Activated CD4-positive, alpha-beta memory T cell treated with anti-CD3 and anti-CD28 coated beads, Interleukin-2, amount 10 ng/mL, durations not matched to agents 7 days and 5 days (primary cell): Measurements from ENCODE around the gene IL4. TPM values are rescaled to one million over a fixed set of nuclear protein-coding genes. Genes with fewer than 3 reads are reported as not detected.
"Not testable (repeated sequence)": the region's sequence is repeated elsewhere in the genome, so short reads cannot be mapped to it uniquely, and the experiment has no call there.

Experiments
- CTCF ChIA-PET: fragments of 350-600 bp; sonication (Branson Sonifier 250); formaldehyde crosslinking; loops from one replicate; lab custom pipeline; 2021; ENCODE audit warnings: antibody characterized with exemption, inconsistent platforms; lab: Charles Lee
- POLR2A ChIA-PET: fragments of 350-600 bp; sonication (Branson Sonifier 250); formaldehyde crosslinking; loops from one replicate; lab custom pipeline; 2021; ENCODE audit warnings: antibody characterized with exemption; lab: Charles Lee
- DNase-seq: peaks from one replicate; pipeline ENCODE4 v3.0.0-alpha.2; 2020
- H3K27ac Mint-ChIP-seq: one replicate; pipeline ENCODE4 v1.8.0; 2021; ENCODE audit warnings: mild to moderate bottlenecking, mixed read lengths
- H3K27me3 Mint-ChIP-seq: one replicate; pipeline ENCODE4 v1.8.0; 2021; ENCODE audit warnings: mixed read lengths
- H3K36me3 Mint-ChIP-seq: one replicate; pipeline ENCODE4 v1.8.0; 2021; ENCODE audit warnings: low read depth, mixed read lengths
- H3K4me1 Mint-ChIP-seq: one replicate; pipeline ENCODE4 v1.8.0; 2021; ENCODE audit warnings: mixed read lengths
- H3K4me3 Mint-ChIP-seq: one replicate; pipeline ENCODE4 v1.8.0; 2021; ENCODE audit warnings: mild to moderate bottlenecking, mixed read lengths
- H3K9me3 Mint-ChIP-seq: one replicate; pipeline ENCODE4 v1.8.0; 2021; ENCODE audit warnings: mixed read lengths
- total RNA-seq, 2 experiments: library from RNA; stranded (reverse); gene quantifications; one replicate each; pipeline ENCODE4 v1.2.3, GENCODE V29; 2021

Gene IL4
- total RNA-seq, result 10 to 100 TPM in 1 of 2 experiments, 1 to 10 TPM in 1; 7.4 to 12.6 TPM

- Mint-ChIP-seq H3K36me3 (no peaks in the 10 kb centered on the region), H3K27ac (peak within 1 kb of the TSS; percentile 87), H3K4me1 (peaks cover 41% of the 10 kb centered on the region), H3K9me3 (no peaks in the 10 kb centered on the region), H3K4me3 (peak within 1 kb of the TSS; percentile 68), H3K27me3 (no peaks in the 10 kb centered on the region)
- ChIA-PET POLR2A (interaction anchor here (0.7 to 3.6 kb wide), 17 partner anchors 10 to 263 kb away, joined by 3 to 25 read pairs (median 6); partner anchors contain the start of genes CCNI2, IL13, IRF1 and RAD50), CTCF (interaction anchor here (1.0 to 1.5 kb wide), 5 partner anchors 63 to 288 kb away, joined by 3 to 5 read pairs (median 3); partner anchors contain the start of genes KIF3A and RAD50)
- DNase-seq, result no peak
Measured at GRCh38 chr5:132673939-132674630, at the start of gene IL4. Gene IL4, plus strand, starts transcription at chr5:132673989. Its CDS starts 62 bp downstream, at chr5:132674051.

DNA sequence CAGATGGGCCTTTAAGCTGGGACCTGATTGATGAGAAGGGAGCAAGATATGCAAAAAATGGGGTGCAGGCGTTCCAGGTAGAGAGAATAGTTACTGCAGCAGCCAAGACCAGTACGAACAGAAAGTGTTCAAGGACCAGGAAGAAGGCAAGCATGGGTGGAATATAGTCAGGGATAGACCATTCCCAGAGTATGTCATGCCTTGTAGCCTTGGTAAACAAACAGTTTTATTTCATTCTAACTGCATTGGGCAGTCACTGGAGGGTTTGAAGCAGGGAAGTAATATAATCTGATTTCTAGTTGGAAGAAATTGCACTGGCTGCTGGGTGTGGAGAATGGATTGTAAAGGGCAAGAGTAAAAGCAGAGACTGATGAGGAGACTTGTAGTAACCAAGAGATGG is 46.3 kb upstream of the IL4 start:
- peaks cover 63% of the 10 kb centered on the region for H3K36me3 Mint-ChIP-seq
- H3K27ac Mint-ChIP-seq, result peak overlapping the region; percentile 2
- peaks cover 45% of the 10 kb centered on the region for H3K4me1 Mint-ChIP-seq
- H3K9me3 Mint-ChIP-seq, result no peaks in the 10 kb centered on the region
- H3K4me3 Mint-ChIP-seq, result no peak overlapping the region
- ChIA-PET CTCF (no interaction called here), POLR2A (no interaction called here)
- no peaks in the 10 kb centered on the region for H3K27me3 Mint-ChIP-seq
- DNase-seq, result no peak

DNA sequence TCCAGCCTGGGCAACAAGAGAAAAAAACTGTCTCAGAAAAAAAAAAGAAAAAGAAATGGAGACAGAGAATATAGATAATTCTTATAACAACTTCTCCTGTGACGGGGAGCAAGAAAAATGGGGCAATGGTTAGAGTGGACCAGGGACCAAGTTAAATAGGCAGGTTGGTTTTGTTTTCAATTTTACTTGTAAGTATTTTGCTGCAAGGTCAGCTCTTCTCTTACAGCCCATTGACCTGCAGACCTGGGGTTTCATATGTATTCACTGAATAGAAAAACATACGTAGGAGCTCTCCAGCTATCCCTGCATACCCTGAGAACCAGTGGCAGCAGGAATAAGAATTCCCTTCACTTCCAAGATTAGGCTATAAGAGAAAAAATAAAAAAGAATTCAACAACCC is 45.0 kb upstream of the IL4 start:
- DNase-seq, result no peak
- H3K36me3 Mint-ChIP-seq, result peaks cover 52% of the 10 kb centered on the region
- H3K27me3 Mint-ChIP-seq, result no peaks in the 10 kb centered on the region
- ChIA-PET POLR2A (interaction anchor here (1.0 to 2.9 kb wide), 5 partner anchors 11 to 119 kb away, joined by 3 to 14 read pairs (median 6); partner anchors contain the start of genes CCNI2 and IL4), CTCF (no interaction called here)
- H3K27ac Mint-ChIP-seq, result peak overlapping the region; percentile 83
- peaks cover 40% of the 10 kb centered on the region for H3K4me1 Mint-ChIP-seq
- no peaks in the 10 kb centered on the region for H3K9me3 Mint-ChIP-seq
- peak overlapping the region; percentile 25 for H3K4me3 Mint-ChIP-seq

- peak overlapping the region; percentile 25 for H3K4me3 Mint-ChIP-seq
- peaks cover 53% of the 10 kb centered on the region for H3K36me3 Mint-ChIP-seq
- peak overlapping the region; percentile 83 for H3K27ac Mint-ChIP-seq
- ChIA-PET POLR2A (interaction anchor here (1.0 to 2.9 kb wide), 6 partner anchors 11 to 152 kb away, joined by 3 to 14 read pairs (median 5); partner anchors contain the start of genes CCNI2 and IL4), CTCF (interaction anchor here (0.7 to 1.7 kb wide), 4 partner anchors 12 to 134 kb away, joined by 3 to 5 read pairs (median 4); no protein-coding TSS in a partner anchor)
- peaks cover 42% of the 10 kb centered on the region for H3K4me1 Mint-ChIP-seq
- no peaks in the 10 kb centered on the region for H3K27me3 Mint-ChIP-seq
- H3K9me3 Mint-ChIP-seq, result no peaks in the 10 kb centered on the region
- DNase-seq, result no peak
Measured at GRCh38 chr5:132629230-132629944, 44.4 kb upstream of the IL4 start.

- H3K27me3 Mint-ChIP-seq, H3K27ac Mint-ChIP-seq, DNase-seq, H3K4me3 Mint-ChIP-seq, CTCF ChIA-PET, H3K9me3 Mint-ChIP-seq: not testable (repeated sequence)
- Mint-ChIP-seq H3K4me1 (peaks cover 64% of the 10 kb centered on the region), H3K36me3 (peaks cover 65% of the 10 kb centered on the region)
- POLR2A ChIA-PET, result interaction anchor here (1.2 to 2.1 kb wide), 2 partner anchors 8 to 24 kb away, joined by 3 to 5 read pairs; partner anchors contain the start of gene IL13
Measured at GRCh38 chr5:132633587-132633986, 40.2 kb upstream of the IL4 start.

DNA sequence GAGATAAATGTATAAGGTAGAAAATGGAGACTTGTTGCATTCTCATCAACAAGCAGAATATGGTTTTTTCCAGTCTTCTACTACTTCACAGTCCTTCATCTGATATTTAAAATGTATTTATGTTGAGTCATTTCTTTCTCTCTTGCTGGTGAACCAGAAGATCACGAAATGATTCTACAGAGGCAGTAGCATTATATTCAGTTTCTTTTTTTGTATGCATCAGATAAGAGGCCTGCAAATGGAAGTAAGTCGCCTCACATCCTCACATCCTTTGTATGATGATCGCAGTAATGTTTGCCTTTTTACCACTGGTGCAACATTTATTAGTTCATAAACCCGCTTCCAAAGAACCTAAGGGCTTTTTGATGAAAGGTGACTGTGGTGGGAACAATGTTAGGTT is 37.9 kb upstream of the IL4 start:
- ChIA-PET CTCF (no interaction called here), POLR2A (interaction anchor here (1.1 kb wide), 1 partner anchor 54 kb away, joined by 3 read pairs; no protein-coding TSS in a partner anchor)
- no peaks in the 10 kb centered on the region for H3K27me3 Mint-ChIP-seq
- peak overlapping the region; percentile 88 for H3K27ac Mint-ChIP-seq
- peaks cover 65% of the 10 kb centered on the region for H3K4me1 Mint-ChIP-seq
- no peak overlapping the region for H3K4me3 Mint-ChIP-seq
- no peaks in the 10 kb centered on the region for H3K9me3 Mint-ChIP-seq
- peaks cover 68% of the 10 kb centered on the region for H3K36me3 Mint-ChIP-seq
- no peak for DNase-seq

DNA sequence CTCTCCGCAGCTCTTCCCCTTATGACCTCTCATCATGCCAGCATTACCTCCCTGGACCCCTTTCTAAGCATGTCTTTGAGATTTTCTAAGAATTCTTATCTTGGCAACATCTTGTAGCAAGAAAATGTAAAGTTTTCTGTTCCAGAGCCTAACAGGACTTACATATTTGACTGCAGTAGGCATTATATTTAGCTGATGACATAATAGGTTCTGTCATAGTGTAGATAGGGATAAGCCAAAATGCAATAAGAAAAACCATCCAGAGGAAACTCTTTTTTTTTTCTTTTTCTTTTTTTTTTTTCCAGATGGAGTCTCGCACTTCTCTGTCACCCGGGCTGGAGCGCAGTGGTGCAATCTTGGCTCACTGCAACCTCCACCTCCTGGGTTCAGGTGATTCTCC is 36.5 kb upstream of the IL4 start:
- no peaks in the 10 kb centered on the region for H3K9me3 Mint-ChIP-seq
- CTCF ChIA-PET, result no interaction called here
- POLR2A ChIA-PET, result interaction anchor here (1.0 kb wide), 1 partner anchor 80 kb away, joined by 4 read pairs; the partner anchor contains the start of gene RAD50
- peaks cover 73% of the 10 kb centered on the region for H3K4me1 Mint-ChIP-seq
- H3K27ac Mint-ChIP-seq, result peak overlapping the region; percentile 53
- no peak overlapping the region for H3K4me3 Mint-ChIP-seq
- no peaks in the 10 kb centered on the region for H3K27me3 Mint-ChIP-seq
- H3K36me3 Mint-ChIP-seq, result peaks cover 70% of the 10 kb centered on the region
- DNase-seq, result no peak

DNA sequence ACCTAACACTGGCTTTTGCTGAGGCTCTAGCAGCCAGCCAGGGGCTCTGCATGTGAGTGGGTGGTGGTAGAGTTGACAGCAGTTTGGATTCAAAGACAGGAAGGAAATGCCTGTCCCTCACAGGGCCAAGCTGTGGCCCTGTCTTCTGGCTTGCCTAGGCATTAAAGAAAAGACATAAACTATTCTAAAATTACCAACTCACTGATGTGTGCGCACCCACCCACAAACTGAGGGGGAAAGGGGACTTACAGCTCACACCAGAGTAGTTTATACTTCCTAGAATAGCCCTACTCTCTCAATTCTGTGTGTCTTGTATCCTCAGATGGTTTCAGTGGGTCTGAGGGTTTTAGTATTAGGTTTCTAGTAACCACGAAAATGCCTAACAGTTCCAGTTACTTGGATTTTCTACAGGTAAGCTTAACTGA is 34.1 kb upstream of the IL4 start:
- CTCF ChIA-PET, result interaction anchor here (0.6 to 1.8 kb wide), 2 partner anchors 86 to 181 kb away, joined by 3 to 5 read pairs; no protein-coding TSS in a partner anchor

GRCh38 chr5:132640613-132641012 is 33.2 kb upstream of the IL4 start:
- H3K4me3 Mint-ChIP-seq, result no peak overlapping the region

More for the DNA sequence above, 34.1 kb upstream of the IL4 start:
- POLR2A ChIA-PET, result interaction anchor here (1.0 to 2.3 kb wide), 5 partner anchors 11 to 82 kb away, joined by 3 to 12 read pairs (median 5); partner anchors contain the start of genes IL13, IL4 and RAD50
- no peak overlapping the region for H3K4me3 Mint-ChIP-seq
- H3K9me3 Mint-ChIP-seq, result no peaks in the 10 kb centered on the region
- peaks cover 82% of the 10 kb centered on the region for H3K36me3 Mint-ChIP-seq
- no peaks in the 10 kb centered on the region for H3K27me3 Mint-ChIP-seq
- H3K27ac Mint-ChIP-seq, result peak overlapping the region; percentile 82
- peaks cover 81% of the 10 kb centered on the region for H3K4me1 Mint-ChIP-seq
- DNase-seq, result peak; percentile 43

GRCh38 chr5:132641241-132641723 is 32.5 kb upstream of the IL4 start:
- Mint-ChIP-seq H3K27me3 (no peaks in the 10 kb centered on the region), H3K4me3 (no peak overlapping the region), H3K9me3 (no peaks in the 10 kb centered on the region), H3K27ac (peak overlapping the region; percentile 82), H3K4me1 (peaks cover 66% of the 10 kb centered on the region), H3K36me3 (peaks cover 82% of the 10 kb centered on the region)
- ChIA-PET POLR2A (interaction anchor here (0.8 to 2.0 kb wide), 10 partner anchors 8 to 230 kb away, joined by 3 to 14 read pairs (median 3); partner anchors contain the start of gene IL13), CTCF (interaction anchor here (0.5 to 1.8 kb wide), 3 partner anchors 12 to 179 kb away, joined by 4 to 5 read pairs (median 4); no protein-coding TSS in a partner anchor)
- no peak for DNase-seq

More at GRCh38 chr5:132640613-132641012, 33.2 kb upstream of the IL4 start:
- Mint-ChIP-seq H3K27me3 (no peaks in the 10 kb centered on the region), H3K4me1 (peaks cover 73% of the 10 kb centered on the region), H3K27ac (peak overlapping the region; percentile 82), H3K36me3 (peaks cover 82% of the 10 kb centered on the region), H3K9me3 (no peaks in the 10 kb centered on the region)
- no peak for DNase-seq
- ChIA-PET POLR2A (interaction anchor here (0.8 to 2.2 kb wide), 9 partner anchors 8 to 229 kb away, joined by 3 to 14 read pairs (median 3); partner anchors contain the start of gene IL13), CTCF (interaction anchor here (0.5 to 1.8 kb wide), 3 partner anchors 11 to 180 kb away, joined by 4 to 5 read pairs (median 4); no protein-coding TSS in a partner anchor)

DNA sequence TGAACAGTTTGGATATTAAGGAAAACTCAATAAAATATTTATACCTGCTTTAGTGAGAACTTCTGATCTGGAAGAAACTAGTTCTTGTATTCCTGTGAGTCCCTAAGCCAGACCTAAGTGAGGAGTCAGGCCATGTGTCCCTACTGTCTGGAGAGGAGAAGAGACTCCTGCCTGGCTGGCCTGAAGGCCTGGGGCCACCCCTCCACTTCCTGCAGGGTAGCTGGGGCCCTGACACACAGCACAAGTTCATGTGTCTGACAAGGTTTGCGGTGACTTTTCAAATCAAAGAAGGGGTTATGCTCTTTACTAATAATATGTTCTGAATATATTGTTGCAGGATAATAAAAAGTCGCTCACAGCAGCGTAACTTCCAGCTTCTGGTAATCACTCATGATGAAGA is 31.9 kb upstream of the IL4 start:
- no peaks in the 10 kb centered on the region for H3K9me3 Mint-ChIP-seq
- H3K4me3 Mint-ChIP-seq, result no peak overlapping the region
- H3K27me3 Mint-ChIP-seq, result no peaks in the 10 kb centered on the region
- no peak for DNase-seq
- CTCF ChIA-PET, result no interaction called here
- POLR2A ChIA-PET, result interaction anchor here (1.1 to 2.0 kb wide), 7 partner anchors 7 to 115 kb away, joined by 3 to 14 read pairs (median 3); partner anchors contain the start of gene IL13
- peaks cover 84% of the 10 kb centered on the region for H3K36me3 Mint-ChIP-seq
- H3K4me1 Mint-ChIP-seq, result peaks cover 61% of the 10 kb centered on the region
- peak overlapping the region; percentile 64 for H3K27ac Mint-ChIP-seq

- Mint-ChIP-seq H3K27ac (no peak overlapping the region), H3K27me3 (peaks cover 7% of the 10 kb centered on the region), H3K4me1 (peaks cover 42% of the 10 kb centered on the region), H3K36me3 (peaks cover 77% of the 10 kb centered on the region), H3K9me3 (peaks cover 10% of the 10 kb centered on the region), H3K4me3 (no peak overlapping the region)
- ChIA-PET POLR2A (interaction anchor here (0.9 kb wide), 1 partner anchor 60 kb away, joined by 3 read pairs; no protein-coding TSS in a partner anchor), CTCF (interaction anchor here (1.2 kb wide), 1 partner anchor 115 kb away, joined by 3 read pairs; no protein-coding TSS in a partner anchor)
- DNase-seq, result no peak
Measured at GRCh38 chr5:132644177-132644576, 29.6 kb upstream of the IL4 start.
